ENCODE measurements around the gene RPTOR.

Gene RPTOR

GRCh38 chr17:80766290-80766855 lies 221.7 kb downstream of the RPTOR start:
- in situ Hi-C loops (cut with HindIII; ENCODE audit: low sequenced_read_pairs), result no loop called here
- no peak overlapping the region for H3K4me3 ChIP-seq (ENCODE audit: low read depth, low read length)
- no peak for DNase-seq (ENCODE audit: low read depth)
- TF ChIP-seq, protein P1, sequence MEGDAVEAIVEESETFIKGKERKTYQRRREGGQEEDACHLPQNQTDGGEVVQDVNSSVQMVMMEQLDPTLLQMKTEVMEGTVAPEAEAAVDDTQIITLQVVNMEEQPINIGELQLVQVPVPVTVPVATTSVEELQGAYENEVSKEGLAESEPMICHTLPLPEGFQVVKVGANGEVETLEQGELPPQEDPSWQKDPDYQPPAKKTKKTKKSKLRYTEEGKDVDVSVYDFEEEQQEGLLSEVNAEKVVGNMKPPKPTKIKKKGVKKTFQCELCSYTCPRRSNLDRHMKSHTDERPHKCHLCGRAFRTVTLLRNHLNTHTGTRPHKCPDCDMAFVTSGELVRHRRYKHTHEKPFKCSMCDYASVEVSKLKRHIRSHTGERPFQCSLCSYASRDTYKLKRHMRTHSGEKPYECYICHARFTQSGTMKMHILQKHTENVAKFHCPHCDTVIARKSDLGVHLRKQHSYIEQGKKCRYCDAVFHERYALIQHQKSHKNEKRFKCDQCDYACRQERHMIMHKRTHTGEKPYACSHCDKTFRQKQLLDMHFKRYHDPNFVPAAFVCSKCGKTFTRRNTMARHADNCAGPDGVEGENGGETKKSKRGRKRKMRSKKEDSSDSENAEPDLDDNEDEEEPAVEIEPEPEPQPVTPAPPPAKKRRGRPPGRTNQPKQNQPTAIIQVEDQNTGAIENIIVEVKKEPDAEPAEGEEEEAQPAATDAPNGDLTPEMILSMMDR (IDR thresholded peaks at IDR 0.05; ENCODE audit: low read depth, low read length, missing control alignments), result no peak

DNA sequence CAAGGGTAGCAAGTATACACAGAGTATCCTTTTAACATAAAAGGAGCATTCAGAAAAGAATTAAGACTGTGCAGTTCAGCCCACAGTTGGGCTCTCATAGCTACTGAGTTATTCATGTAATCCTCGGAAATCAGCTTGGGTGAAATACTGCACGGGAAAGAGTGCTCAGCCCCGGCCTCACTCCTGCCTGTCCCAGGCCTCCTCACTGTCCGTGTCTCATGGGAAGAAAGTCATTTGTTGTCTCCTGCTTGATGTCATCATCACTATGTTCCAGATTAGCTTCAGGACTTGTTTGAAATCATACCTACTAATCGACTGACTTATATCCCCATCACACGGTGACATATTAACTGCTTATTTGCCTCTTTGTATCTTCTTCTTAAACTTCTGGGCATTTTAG lies 223.8 kb downstream of the RPTOR start:
- no peak overlapping the region for H3K4me3 ChIP-seq (ENCODE audit: low read depth, low read length)
- in situ Hi-C loops (cut with HindIII; ENCODE audit: low sequenced_read_pairs), result no loop called here

GRCh38 chr17:80768936-80769335 lies 224.3 kb downstream of the RPTOR start:
- in situ Hi-C loops (cut with HindIII; ENCODE audit: low sequenced_read_pairs), result no loop called here
- TF ChIP-seq, protein P1 (IDR thresholded peaks at IDR 0.05; ENCODE audit: low read depth, low read length, missing control alignments), result no peak
- H3K4me3 ChIP-seq (ENCODE audit: low read depth, low read length), result no peak overlapping the region
- no peak for DNase-seq (ENCODE audit: low read depth)

More for the DNA sequence above, 223.8 kb downstream of the RPTOR start:
- DNase-seq (ENCODE audit: low read depth), result no peak
- TF ChIP-seq, protein P1 (IDR thresholded peaks at IDR 0.05; ENCODE audit: low read depth, low read length, missing control alignments), result no peak

GRCh38 chr17:80769516-80769915 lies 224.9 kb downstream of the RPTOR start:
- no peak overlapping the region for H3K4me3 ChIP-seq (ENCODE audit: low read depth, low read length)
- TF ChIP-seq, protein P1 (IDR thresholded peaks at IDR 0.05; ENCODE audit: low read depth, low read length, missing control alignments), result no peak
- in situ Hi-C loops (cut with HindIII; ENCODE audit: low sequenced_read_pairs), result no loop called here
- DNase-seq (ENCODE audit: low read depth), result no peak

DNA sequence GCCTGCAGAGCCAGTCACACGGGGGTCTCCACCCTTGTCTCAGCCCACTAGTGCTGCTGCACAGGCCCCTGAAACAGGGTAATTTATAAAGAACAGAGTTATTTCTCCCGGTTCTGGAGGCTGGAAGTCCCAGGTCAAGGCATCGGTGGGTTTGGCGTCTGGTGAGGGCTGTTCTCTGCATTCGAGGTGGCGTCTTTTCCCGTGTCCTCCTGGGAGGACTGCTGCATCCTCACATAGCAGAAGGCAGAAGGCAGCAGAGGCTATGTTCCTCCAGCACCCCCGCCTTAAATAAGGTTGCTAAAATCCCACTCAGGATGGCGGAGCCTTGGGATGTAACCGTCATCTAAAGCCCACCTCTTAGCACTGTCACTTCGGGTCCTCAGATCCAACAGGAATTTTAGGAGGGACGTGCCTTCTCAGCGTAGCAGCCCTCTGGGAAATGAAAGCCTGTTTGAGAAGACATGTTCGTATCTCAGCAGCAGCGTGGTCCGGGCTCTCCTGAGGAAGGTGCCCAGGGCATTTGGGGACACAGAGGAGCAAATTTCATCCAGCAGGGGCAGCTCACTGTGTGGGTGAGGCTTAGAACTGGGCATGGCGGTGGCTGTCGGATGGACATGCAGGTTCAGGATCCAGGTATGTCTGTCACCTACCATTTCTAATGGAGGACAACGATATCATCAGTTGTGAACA lies 225.4 kb downstream of the RPTOR start:
- DNase-seq (ENCODE audit: low read depth), result no peak
- TF ChIP-seq, protein P1 (IDR thresholded peaks at IDR 0.05; ENCODE audit: low read depth, low read length, missing control alignments), result no peak
- H3K4me3 ChIP-seq (ENCODE audit: low read depth, low read length), result no peak overlapping the region
- in situ Hi-C loops (cut with HindIII; ENCODE audit: low sequenced_read_pairs), result no loop called here

DNA sequence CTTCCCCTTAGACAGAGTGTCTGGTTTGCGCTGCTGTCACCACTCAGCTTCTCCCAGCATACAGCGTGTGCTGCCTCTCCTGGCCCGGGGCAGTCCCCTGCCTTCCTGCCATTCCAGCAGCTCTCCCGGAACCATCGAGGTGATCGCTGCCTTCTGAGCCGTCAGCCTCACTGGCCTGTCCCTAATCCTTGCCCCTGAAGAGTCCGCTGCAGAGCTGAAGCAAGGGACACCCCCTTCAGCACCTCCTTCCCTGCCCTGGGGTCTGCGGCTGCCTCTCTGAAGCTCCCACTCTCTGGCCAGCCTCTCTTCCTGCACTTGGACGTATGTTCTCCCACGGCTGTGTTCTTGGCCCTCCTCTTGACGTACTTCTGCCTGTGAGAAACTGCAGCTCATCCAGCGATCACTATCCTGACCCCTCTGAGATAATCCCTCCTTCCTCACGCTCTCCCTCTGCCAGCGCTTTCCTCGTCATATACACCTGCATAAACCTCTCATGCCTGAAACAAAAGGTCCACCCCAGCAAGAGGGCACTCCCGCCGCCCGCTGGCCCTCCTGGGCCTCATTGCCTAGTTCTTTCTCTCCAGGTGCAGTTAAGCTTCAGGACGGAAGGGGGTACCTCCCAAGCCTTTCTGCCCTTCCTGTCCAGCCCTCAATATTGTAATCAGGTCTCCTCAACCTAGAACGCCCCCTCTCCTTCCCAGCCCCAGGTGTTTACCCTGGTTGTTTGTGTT lies 226.4 kb downstream of the RPTOR start:
- no peak overlapping the region for H3K4me3 ChIP-seq (ENCODE audit: low read depth, low read length)
- TF ChIP-seq, protein P1 (IDR thresholded peaks at IDR 0.05; ENCODE audit: low read depth, low read length, missing control alignments), result no peak
- in situ Hi-C loops (cut with HindIII; ENCODE audit: low sequenced_read_pairs), result no loop called here
- no peak for DNase-seq (ENCODE audit: low read depth)
